GM18502 (cell line): ENCODE data around the gene PTGES2.
A peak's percentile ranks its signal among the peaks of the same experiment; 100 is the strongest.
"Not testable (repeated sequence)": the region's sequence is repeated elsewhere in the genome, so short reads cannot be mapped to it uniquely, and the experiment has no call there.

Experiments used
- ATAC-seq: cut with Tn5 transposase; IDR thresholded peaks from one replicate; pipeline ENCODE4 v1.9.1; 2021; ENCODE audit warnings: mild to moderate bottlenecking; ENCODE audit not compliant: unreplicated experiment, poor library complexity

Gene PTGES2

DNA sequence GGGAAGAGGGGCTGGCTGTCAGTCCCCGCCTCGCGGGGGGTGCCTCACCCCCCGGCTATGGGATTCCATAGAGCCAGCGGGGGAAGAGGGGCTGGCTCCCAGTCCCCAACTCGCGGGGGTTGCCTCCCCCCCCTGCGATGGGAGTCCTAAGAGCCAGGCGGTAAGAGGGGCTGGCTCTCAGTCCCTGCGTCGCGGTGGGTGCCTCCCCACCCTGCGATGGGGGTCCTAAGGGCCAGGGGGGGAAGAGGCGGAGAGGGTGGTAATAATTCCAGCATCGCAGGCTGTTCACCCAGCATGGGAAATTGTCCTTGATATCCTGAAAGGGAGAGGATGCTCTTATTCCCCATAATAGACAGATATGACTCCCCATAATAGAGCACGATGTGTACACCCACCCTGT, 12.1 kb upstream of the PTGES2 start:
- ATAC-seq = no peak

DNA sequence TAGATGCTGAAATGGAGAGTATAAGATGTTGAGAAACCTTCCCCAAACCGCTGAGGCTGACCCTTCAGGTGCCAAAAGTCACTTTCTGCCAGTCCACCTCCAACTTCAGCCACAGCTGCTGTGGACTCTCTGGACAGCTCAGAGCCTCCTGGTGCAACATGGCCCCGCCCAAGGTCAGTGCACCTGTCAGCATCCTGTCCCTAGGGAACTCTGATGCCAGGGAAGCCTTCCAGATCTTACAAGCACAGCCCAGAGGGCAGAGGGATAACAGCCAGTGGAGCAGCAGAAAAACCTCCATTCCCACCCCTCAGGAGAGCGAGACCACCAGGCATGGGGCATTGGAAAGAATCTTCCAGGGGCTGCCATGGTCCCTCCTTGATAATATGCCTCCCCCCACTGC, 10.5 kb upstream of the PTGES2 start:
- no peak for ATAC-seq

DNA sequence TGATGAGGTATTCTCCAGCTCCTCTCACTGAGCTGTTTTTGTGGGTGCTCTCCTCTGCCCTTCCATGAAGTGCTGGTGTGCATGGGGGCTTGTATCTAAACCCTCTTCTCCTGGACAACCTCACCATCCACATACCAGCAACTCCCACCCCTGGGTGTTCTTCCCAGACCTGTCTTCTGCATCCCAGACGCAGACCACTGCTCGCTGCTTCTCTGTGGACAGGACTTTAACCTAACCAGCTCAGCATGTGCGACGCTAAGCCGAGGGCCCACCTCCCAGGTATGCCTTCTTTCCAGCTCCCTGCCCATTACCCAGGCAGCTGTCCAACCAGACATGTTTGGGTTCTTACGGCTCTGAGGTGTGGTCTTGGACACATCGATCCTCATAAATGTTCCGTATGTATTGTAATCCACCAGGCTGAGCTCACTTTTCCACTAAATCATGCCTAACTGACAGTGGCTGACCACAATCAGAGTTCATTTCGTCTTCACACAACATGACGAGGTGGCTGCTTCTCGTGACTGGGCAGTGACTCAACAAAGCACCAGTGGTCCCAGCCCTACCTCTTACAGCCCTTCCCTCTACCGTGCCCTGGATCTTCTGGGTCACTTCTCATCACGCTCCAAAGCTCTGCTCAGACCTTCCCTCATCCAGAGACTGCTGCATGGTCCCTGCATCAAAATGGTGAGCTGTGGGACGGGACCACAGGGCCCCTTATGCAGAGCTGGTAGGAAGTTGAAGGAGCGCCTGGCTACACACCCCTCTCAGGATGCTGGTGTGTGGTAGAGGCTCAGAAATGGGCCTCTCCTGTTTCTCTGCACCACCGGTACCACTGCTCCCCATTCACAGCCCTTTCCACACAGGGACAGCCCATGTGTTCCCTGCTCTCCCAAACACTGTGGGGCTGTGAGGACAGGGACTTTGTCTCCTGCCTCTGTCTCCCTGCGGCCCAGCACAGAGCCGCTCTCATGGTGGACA, 9.6 kb upstream of the PTGES2 start:
- ATAC-seq = no peak

DNA sequence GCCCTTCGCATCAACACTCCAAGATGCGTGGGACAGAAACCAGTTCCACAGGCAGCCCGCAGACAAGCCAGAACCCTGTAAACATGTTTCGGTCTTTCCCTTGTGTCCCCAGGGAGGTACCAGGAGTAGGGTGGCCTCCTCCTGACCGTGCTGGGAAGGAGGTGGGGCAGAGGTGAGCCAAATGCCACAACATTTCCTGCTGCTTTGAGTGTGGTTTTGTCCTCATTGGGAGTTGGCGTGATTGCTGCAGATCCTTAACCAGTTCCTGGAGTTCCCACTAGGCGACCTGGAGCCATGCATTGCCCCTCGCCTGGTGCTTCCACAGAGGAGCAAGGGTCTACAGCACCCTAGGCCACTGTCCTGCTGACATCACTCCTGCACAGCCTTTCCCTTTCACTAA, 8.0 kb upstream of the PTGES2 start:
- not testable (repeated sequence) for ATAC-seq

DNA sequence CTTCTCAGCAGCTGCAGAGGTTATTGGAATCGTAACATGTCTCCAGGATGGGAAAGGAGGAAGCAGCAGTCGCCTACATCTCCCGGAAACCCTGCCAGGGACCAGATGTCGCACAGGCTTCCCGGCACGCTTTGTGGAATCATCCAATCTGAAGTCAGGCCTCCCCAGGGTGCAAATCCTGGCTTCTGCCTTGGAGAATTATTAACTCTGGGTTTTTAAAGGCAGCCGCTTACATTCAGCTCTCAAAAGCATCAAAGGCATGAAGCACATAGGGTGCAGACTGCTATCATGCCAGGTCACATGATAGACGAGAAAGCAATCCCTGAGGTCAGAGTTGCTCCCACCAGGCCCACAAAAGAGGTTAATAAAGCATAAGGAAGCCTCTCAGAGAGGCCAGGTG, 4.6 kb upstream of the PTGES2 start:
- ATAC-seq = not testable (repeated sequence)

DNA sequence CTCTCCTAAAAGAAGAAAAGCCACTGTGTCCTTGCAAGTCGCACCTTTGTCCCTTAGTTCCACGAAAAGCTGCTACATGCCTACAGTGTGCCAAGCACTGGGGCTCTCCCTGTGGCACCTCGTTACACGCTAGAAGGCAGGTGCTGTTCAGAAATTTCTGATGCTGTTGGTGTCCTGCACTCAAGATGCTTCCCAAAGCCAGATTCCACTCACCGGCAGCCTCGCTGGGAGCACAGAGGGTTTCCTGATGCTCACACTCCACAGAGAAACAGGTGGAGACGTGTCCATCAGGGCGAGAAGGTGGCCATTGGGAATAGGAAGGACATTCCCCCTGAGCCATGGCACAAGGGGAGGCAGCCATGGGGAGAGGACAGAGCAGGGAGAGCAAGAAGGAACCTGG, 3.8 kb upstream of the PTGES2 start:
- ATAC-seq = not testable (repeated sequence)

DNA sequence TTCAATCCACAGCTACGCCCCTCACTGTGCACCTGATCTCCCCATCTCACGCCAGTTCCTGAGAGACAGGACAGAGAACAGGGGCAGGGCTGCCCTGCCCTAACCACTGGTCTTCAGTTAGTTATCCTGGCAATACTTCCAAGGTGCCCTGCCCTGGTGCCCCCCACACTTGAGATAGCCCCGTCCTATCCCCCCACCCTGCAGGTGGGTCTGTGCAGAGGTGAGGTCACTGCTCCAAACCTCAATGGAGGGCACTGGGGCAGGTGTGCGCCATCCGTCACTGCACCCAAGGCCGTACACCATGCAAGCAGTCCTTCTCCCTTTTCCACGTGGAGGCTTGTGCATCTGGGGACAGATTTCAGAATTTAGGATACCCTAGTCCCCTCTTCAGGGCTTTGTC, 3.1 kb upstream of the PTGES2 start:
- ATAC-seq = not testable (repeated sequence)

DNA sequence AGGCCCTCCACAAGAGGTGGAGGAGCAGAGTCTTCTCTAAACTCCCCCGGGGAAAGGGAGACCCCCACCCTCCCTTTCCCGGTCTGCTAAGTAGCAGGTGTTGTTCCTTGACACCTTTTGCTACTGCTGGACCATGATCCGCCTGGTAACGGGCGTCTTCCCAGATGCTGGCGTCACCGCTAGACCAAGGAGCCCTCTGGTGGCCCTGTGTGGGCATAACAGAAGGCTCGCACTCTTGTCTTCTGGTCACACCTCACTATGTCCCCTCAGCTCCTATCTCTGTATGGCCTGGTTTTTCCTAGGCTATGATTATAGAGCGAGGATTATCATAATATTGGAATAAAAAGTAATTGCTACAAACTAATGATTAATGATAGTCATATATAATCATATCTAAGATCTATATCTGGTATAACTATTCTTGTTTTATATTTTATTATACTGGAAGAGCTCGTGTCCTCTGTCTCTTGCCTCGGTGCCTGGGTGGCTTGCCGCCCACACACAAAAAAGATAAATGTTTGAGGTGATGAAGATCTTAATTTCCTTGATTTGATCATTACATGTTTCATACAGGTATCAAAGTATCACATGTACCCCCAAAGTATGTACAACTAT, 2.6 kb upstream of the PTGES2 start:
- ATAC-seq = not testable (repeated sequence)

DNA sequence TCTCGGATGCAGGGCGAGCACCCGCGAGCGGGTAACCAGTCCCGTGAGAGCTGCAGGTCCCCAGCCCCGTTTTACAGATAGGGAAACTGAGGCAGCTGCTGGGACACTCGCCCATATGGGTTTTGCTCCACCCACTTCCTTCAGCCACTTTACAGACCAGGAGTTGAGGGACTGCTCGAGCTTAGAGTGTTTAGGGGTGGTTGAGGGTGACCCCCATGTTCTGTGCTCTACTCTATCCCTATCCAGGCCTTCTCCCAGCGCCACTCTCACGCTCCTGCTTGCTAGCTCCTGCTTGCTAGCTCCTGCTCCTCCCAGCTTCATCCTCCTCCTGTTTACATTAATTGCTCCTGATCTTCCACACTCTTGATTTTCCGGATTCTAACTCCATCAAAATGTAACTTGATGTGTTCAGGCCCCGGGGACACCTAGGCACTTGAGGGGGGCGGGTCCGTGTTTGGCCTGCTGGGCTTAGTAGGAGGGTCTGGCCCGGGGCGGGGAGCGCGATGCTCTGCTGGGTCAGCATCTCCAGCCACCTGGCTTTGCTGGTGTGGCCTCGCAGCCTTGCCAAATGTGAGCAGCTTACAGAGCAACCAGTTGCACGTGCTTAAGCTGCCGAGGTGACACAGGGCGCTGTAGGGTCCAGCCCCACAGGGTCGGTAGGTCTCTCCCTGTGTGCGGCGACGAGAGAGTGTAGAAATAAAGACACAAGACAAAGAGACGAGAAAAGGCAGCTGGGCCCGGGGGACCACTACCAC, 1.5 kb upstream of the PTGES2 start:
- no peak for ATAC-seq

DNA sequence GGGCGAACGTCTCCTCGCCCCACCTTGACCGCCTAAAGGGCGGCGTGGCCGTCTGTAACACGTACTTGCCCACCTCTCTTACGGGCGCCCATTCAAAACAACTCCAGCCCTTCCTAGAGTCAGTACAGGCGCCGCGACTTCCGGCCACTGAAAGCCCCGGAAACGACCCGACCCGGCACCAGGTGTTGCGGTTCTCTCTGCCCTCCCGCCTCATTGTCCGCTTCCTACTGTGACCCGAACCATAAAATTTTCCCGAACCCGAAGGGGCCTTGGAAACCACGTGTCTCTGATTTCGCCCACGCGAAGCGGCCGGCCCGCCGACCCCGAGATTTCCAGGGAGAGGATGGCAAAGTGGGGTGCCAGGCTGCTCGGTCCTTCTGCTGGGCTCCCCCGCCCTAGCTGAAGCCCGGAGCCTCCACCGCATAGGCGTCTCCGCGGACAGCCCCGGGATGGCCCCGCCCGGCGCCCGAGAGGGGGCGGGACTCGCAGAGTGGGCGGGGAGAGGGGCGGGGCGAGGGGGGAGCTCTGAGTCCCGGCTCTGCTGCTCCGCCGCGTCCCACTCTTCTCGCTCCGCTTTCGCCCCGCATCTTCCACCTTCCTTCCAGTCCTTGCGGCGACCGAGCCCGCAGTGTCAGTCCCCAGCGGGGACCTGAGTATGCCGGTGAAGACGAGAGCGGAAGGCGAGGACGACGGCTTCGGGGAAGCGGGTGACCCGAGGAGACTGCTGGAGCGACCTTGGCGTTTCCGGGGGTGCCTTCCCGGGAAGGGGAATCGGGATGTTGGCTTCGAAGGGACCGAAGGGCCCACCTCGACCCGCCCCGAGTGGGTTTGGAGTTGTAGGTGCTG, 684 bp upstream of the PTGES2 start:
- ATAC-seq = peak; percentile 66

DNA sequence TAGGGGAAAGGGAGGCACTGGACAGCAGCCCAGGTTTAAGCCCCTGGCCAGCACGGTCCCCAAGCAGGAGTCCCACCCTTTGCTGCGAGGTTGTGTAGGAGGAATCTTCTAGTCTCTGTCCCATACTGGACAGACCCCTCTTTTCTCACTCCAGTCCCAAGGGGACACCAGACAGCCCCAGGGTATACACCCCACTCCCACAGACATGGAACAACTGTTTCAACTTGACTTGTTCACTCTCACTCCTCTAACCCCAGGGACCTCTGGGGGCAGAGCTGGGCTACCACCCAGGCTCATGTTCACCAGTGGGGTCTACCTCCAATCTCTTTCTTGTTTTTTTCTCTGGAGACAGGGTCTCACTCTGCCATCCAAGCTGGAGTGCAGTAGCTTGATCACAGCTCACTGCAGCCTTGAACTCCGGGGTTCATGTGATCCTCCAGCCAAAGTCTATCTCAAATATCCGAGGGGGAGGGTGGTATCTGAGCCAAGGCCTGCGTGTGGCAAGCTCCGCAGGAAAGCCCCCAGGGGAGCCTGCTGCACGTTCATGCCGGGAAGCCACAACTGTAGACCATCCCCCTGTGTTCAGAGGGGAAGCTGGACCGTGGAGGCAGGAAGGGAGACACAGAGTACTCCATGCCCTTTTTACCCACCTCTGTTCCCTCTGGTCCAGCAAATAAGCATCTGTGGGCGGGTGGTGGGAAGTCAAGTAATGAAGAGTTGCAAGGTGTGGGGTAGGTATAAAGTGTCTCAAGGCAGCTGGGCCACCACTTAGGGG, 1.8 kb downstream of the PTGES2 start:
- ATAC-seq = no peak

DNA sequence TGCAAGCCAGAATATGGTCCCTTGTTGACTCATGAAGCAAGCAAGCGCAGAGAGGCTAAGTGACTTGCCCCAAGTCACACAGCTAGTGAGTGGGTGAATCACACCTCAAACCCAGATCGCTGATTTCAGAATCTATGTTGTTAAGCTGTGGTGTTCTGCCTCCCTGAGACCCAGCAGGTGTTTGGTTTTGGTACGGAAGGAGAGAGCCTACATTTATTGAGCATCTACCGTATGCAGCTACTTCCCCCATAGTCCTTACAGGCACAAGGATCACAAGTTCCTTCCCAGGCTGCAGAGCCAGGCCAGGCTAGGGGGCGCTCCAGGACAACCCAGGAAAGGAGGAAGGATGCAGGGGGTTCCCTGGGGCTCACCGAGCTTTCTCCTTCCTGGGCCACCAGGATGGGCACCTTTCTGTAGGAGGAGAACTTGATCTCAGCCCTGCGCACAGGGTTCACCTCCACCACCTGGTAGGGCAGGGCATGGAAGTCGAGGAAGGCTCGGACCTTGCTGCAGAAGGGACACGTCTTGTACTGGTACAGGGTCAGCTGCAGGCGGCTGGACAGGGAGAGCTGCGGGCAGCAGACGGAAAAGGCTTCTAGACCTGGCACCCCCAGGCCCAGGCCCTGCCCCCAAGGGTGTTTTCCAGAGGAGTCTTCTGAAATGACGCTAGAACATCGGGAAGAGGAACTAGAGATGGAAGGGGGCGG, 2.5 kb downstream of the PTGES2 start:
- no peak for ATAC-seq

DNA sequence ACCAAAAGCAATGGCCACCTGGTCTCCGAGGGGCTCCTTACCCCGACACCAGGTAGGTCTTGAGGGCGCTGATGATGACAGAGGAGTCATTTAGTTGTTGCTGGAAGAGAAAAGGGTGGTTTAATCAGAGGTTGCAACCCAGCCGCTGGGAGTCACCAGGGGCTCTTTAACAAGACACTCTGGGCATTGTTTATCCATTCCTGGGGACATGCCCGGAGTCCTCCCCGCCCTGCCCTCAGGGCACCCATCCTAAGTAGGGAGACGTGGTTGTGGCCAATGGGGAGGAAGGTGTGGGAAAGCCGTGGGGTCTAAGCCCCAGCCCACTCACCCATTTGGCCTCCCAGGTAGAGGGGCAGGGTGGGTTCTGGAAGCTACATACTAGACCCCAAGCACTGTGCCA, 3.1 kb downstream of the PTGES2 start:
- ATAC-seq = no peak

DNA sequence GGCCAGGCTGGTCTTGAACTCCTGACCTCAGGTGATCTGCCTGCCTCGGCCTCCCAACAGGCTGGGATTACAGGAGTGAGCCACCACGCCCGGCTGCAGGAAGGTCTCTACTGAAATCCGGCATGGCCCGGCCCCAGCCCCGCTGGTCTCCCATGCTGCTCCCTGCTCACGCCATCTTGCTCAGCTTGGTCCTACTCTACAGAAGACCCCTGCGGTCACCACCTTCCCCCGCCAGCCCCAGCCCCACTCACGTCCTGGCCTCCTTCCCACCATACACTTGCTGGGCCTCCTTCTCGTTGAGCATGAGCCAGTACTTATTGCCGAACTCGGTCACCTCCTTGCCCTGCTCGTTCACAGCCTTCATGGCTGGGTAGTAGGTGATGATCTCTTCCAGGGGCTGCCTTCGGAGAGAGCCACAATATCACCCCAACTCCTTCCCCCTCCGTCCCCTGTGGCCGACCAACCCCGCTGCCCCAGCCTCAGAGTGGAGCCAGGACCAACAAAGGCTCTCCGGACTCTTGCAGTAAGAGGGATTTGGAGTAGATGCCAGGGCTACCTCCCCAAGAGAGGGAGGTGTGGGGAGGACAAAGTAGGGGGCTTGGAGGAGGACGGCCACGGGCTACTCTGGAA, 4.0 kb downstream of the PTGES2 start:
- ATAC-seq = no peak

DNA sequence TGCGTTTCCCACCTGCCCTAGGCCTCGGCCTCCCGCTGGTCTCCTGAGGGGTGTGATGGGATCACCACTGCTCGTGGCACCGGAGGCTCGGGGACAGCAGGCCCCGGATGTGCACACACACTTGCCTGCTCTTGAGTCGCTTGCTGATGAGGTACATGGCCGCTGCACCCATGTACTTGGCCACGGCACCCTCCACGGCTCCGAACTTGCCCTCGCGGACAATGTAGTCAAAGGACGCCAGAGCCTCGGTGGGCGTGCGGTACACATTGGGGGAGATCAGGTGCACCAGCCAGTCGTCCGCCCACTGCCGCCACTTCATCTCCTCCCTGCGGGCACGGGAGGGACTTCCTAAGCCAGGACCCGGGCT, 4.7 kb downstream of the PTGES2 start:
- ATAC-seq = no peak

DNA sequence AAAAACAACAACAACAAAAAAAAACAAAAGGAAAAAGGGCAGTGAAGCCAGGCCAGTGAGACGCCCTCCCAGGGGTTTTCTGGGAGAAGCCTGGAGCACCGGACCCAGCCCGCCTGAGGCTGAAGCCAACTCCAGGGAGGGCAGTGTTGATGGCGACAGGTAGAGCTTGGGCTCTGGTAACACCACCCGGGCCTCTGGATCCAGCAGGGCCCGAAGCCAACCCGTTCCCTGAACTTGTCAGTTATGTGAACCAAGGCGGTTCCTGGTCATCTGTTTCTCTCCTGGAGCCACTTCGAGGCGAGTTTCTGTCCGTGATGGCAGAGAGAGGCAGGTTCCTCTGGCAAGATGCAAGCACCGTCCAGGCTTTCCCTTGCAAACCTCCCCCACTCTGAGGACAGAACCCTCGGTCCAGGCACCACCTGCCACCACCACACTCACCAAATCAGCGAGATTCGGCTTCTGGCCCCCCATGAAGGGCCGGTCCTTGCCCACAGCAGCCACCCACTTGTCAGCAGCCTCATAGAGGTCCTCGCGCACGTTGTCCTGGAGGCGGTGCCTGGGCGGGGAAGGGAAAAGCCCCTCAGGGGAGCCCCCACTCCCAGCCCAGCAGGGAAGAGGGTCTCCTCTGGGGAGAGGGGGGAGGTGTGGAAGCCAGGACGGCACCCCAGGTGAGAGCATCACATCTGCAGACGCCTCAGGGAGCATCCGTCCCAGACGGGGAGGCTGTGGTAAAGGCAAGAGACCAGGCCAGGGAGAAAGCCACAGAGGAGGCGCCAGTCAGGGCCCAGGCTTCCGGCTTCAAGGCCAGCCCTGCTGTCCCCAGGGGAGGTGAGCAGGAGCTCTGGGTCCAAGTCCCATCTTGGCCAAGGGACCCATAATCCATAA, 5.4 kb downstream of the PTGES2 start:
- ATAC-seq = no peak

DNA sequence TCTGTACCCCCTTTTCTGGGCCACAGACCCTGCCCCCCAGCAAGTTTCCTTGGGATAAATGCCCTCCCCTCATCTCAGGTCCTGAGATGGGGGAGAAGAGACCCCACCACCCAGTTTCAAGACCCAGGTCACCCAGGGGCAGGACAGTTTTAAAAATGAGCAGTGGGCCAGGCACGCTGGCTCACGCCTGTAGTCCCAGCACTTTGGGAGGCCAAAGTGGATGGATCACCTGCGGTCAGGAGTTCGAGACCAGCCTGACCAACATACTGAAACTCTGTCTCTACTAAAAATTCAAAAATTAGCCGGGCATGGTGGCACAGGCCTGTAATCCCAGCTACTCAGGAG, 6.1 kb downstream of the PTGES2 start:
- ATAC-seq = no peak
